ENCODE measurements around the gene A2M. TPM values are rescaled to one million over a fixed set of nuclear protein-coding genes. Genes with fewer than 3 reads are reported as not detected.

A2M gene
- 100 to 1,000 TPM; 316 to 600 (median 331) TPM for total RNA-seq

DNA sequence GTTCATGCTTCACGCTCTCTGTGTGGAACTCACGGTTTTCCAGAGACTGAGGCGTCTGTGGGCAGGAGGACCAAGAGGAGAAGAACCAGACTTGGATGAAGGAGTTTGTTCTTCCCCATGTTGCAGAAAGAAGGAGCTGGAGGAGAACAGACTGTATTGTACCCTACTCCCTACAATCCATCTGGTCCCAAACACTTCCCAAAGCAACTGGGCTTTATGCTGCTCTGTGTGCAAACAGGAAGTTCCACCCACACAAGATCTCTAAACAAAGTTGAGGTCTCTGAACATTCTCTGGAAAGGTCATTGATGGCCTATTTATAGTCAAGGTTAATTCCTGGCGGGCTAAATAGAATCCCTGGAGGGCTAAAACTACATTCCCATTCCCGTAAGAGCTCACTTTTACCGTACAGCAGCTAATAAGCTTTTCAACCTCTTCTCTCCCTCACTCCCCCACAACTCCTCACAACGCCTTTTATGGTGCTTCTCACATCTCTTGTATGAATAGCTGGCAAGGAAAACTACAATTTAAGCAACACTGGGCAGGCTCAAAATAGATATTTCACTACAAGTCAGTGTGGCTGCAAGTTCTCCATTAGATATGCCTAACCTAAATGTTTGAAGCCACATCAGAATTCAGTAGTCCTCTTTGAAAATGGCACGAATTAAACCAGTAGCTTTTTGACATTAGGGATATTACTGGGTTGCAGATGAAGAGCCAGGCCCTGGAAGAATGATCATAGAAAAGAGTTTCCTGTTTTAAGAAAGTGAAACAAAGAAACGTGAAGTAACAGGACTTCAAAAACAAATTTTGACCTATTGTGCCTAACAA, at the start of gene A2M:
TSS of gene A2M (minus strand) at position 189 of the 829 bp plus-strand sequence. CDS start at position 119, 70 bp downstream.
- TF ChIP-seq, protein P1, sequence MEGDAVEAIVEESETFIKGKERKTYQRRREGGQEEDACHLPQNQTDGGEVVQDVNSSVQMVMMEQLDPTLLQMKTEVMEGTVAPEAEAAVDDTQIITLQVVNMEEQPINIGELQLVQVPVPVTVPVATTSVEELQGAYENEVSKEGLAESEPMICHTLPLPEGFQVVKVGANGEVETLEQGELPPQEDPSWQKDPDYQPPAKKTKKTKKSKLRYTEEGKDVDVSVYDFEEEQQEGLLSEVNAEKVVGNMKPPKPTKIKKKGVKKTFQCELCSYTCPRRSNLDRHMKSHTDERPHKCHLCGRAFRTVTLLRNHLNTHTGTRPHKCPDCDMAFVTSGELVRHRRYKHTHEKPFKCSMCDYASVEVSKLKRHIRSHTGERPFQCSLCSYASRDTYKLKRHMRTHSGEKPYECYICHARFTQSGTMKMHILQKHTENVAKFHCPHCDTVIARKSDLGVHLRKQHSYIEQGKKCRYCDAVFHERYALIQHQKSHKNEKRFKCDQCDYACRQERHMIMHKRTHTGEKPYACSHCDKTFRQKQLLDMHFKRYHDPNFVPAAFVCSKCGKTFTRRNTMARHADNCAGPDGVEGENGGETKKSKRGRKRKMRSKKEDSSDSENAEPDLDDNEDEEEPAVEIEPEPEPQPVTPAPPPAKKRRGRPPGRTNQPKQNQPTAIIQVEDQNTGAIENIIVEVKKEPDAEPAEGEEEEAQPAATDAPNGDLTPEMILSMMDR (IDR thresholded peaks at IDR 0.05; ENCODE audit: low read depth): no peak

DNA sequence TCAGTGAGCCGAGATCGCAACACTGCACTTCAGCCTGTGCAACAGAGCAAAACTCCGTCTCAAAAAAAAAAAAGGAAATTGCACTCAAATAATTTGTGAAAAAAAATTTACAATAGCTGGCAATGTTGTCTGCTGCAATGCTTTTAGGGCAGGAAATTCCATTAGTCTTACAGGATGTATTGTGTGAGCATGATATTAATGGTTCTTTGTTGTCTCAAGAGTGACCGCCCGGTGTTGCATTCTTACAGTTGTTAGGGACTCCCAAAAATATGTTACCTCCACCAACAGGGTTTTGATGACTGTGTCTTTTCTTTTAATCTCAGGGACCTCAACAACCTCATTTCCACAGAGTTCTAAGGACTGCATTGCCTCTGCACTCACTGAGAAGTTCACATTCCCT, 47.7 kb upstream of the A2M start:
- TF ChIP-seq, protein P1 (IDR thresholded peaks at IDR 0.05; ENCODE audit: low read depth): no peak

- TF ChIP-seq, protein P1 (IDR thresholded peaks at IDR 0.05; ENCODE audit: low read depth): no peak
These were observed 40.4 kb upstream of the A2M start for GRCh38 chr12:9156119-9156518.

DNA sequence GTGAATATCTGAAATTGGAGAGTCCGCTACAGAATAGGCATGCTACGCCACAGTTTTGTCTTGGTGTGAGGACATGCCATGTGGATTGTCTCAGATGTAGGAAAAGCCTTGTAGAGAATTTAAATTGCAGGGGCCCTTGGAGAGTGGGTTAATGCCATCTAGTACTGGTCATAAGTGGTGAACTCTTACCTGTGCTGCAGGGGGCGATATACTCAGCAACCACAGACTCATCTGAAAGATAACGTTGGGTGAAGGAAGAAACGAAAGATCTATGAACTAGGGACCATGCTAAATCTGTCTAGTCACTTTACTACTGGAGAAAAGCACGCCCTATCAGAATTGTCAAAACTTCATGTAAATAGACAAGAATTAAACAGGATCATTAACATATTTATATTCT, 33.7 kb upstream of the A2M start:
- TF ChIP-seq, protein P1 (IDR thresholded peaks at IDR 0.05; ENCODE audit: low read depth): no peak

- TF ChIP-seq, protein P1 (IDR thresholded peaks at IDR 0.05; ENCODE audit: low read depth): no peak
These were observed 33.2 kb upstream of the A2M start for GRCh38 chr12:9148926-9149325.

GRCh38 chr12:9147461-9147860, 31.7 kb upstream of the A2M start:
- TF ChIP-seq, protein P1 (IDR thresholded peaks at IDR 0.05; ENCODE audit: low read depth): no peak

GRCh38 chr12:9144730-9145106, 29.0 kb upstream of the A2M start:
- TF ChIP-seq, protein P1 (IDR thresholded peaks at IDR 0.05; ENCODE audit: low read depth): no peak
